ENCODE measurements around the gene SULF2. TPM values are rescaled to one million over a fixed set of nuclear protein-coding genes. Genes with fewer than 3 reads are reported as not detected.

The SULF2 gene
- total and polyA plus RNA-seq, 3 donors from 2014 or later, result 61.5 to 117 (median 95.6) TPM

- H3K9me3 ChIP-seq, result no peaks in the 10 kb centered on the region
- DNase-seq, result no peak
- no peak overlapping the region for H3K4me3 ChIP-seq
- H3K27ac ChIP-seq, result no peak overlapping the region
- H3K4me1 ChIP-seq, result no peaks in the 10 kb centered on the region
- TF ChIP-seq POLR2A (IDR thresholded peaks at IDR 0.05) (no peak), CTCF (IDR thresholded peaks at IDR 0.05) (no peak)
- intact Hi-C loops (cut with DNase I; ENCODE audit: low total_unique reads), result no loop called here
- no peaks in the 10 kb centered on the region for H3K36me3 ChIP-seq (ENCODE audit: low read depth, missing control alignments)
- 80 to 87% methylated on average over 5 to 6 of the region's 6 CpGs for WGBS, 2 donors
- no peaks in the 10 kb centered on the region for H3K27me3 ChIP-seq
These were observed 60.9 kb downstream of the SULF2 start for GRCh38 chr20:47724396-47724795.

GRCh38 chr20:47723322-47723721 lies 62.0 kb downstream of the SULF2 start:
- H3K4me1 ChIP-seq, result no peaks in the 10 kb centered on the region
- WGBS, 2 donors, result 83 to 93% methylated on average over 11 of the region's 11 CpGs
- no peaks in the 10 kb centered on the region for H3K9me3 ChIP-seq
- H3K4me3 ChIP-seq, result no peak overlapping the region
- TF ChIP-seq POLR2A (IDR thresholded peaks at IDR 0.05) (no peak), CTCF (IDR thresholded peaks at IDR 0.05) (no peak)
- intact Hi-C loops (cut with DNase I; ENCODE audit: low total_unique reads), result no loop called here
- H3K27ac ChIP-seq, result no peak overlapping the region
- no peaks in the 10 kb centered on the region for H3K27me3 ChIP-seq
- no peaks in the 10 kb centered on the region for H3K36me3 ChIP-seq (ENCODE audit: low read depth, missing control alignments)
- DNase-seq, result no peak

- H3K27ac ChIP-seq, result peak overlapping the region in 1 of 2 donors; percentile 50
- no peaks in the 10 kb centered on the region for H3K9me3 ChIP-seq
- H3K36me3 ChIP-seq (ENCODE audit: low read depth, missing control alignments), result no peaks in the 10 kb centered on the region
- DNase-seq, result no peak
- no peak overlapping the region for H3K4me3 ChIP-seq
- 35 to 41% methylated on average over 7 of the region's 7 CpGs for WGBS, 2 donors
- TF ChIP-seq POLR2A (IDR thresholded peaks at IDR 0.05) (no peak), CTCF (IDR thresholded peaks at IDR 0.05) (no peak)
- intact Hi-C loops (cut with DNase I; ENCODE audit: low total_unique reads), result no loop called here
- H3K27me3 ChIP-seq, result no peaks in the 10 kb centered on the region
- no peaks in the 10 kb centered on the region for H3K4me1 ChIP-seq
These were observed 64.4 kb downstream of the SULF2 start for GRCh38 chr20:47720636-47721427.

GRCh38 chr20:47719625-47720024 lies 65.7 kb downstream of the SULF2 start:
- Histone ChIP-seq H3K36me3 (ENCODE audit: low read depth, missing control alignments) (no peaks in the 10 kb centered on the region), H3K27me3 (no peaks in the 10 kb centered on the region), H3K4me1 (peaks cover under 1% of the 10 kb centered on the region), H3K9me3 (no peaks in the 10 kb centered on the region), H3K4me3 (no peak overlapping the region), H3K27ac (no peak overlapping the region)
- intact Hi-C loops (cut with DNase I; ENCODE audit: low total_unique reads), result no loop called here
- no peak for DNase-seq
- WGBS, 2 donors, result 84 to 94% methylated on average over 2 of the region's 2 CpGs
- no peak for TF ChIP-seq CTCF (IDR thresholded peaks at IDR 0.05)
- no peak for TF ChIP-seq POLR2A (IDR thresholded peaks at IDR 0.05)

- Histone ChIP-seq H3K27me3 (no peaks in the 10 kb centered on the region), H3K36me3 (ENCODE audit: low read depth, missing control alignments) (no peaks in the 10 kb centered on the region), H3K9me3 (no peaks in the 10 kb centered on the region), H3K4me1 (peaks cover 5% of the 10 kb centered on the region), H3K27ac (no peak overlapping the region), H3K4me3 (no peak overlapping the region)
- intact Hi-C loops (cut with DNase I; ENCODE audit: low total_unique reads), result no loop called here
- no peak for DNase-seq
- TF ChIP-seq CTCF (IDR thresholded peaks at IDR 0.05), result no peak
- TF ChIP-seq POLR2A (IDR thresholded peaks at IDR 0.05), result no peak
- WGBS, 2 donors, result 89 to 93% methylated on average over 4 of the region's 4 CpGs
These were observed 66.1 kb downstream of the SULF2 start for GRCh38 chr20:47719211-47719610.

Measured in testis (tissue), 3 donors.